ENCODE results near the gene LITAFD. TPM values are rescaled to one million over a fixed set of nuclear protein-coding genes. Genes with fewer than 3 reads are reported as not detected.
A peak's percentile ranks its signal among the peaks of the same experiment; 100 is the strongest.

LITAFD gene
- total RNA-seq, 1 experiment from 2014 or later, result not detected

DNA sequence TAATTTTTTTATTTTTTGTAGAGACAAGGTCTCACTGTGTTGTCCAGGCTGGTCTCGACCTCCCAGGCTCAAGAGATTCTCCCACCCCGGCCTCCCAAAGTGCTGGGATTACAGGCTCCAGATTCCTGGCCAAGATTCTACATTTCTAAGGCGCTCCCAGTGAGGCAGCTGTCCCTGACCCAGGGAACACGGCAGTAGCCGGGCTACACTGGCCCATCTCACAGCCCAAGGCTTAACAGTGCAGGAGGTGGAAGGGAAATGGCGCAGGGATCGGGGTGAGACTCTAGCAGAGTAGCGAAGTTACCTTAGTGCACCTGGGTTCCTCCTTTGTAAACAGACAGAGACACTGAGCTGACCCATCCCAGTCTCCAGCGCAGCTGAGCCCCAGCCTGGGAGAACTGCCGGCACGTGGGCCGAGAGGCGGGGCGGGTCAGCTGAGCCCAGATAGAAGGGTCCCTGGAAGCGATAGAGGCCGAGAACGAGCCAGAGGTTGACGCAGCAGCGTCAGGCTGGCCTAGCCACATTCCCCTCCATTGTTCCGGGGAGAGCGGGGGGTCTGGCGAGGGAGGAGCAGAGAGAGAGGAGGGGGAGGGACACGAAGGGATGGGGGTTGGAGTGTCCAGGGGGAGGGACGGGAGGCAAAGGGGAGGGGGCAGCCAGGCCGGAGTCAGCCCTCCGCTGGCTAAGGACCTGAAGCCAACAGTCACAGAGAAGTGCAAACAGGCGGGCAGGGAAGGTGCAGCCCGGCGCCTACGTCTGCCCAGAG, 15.8 kb upstream of the LITAFD start:
- CTCF ChIA-PET, result no interaction called here

DNA sequence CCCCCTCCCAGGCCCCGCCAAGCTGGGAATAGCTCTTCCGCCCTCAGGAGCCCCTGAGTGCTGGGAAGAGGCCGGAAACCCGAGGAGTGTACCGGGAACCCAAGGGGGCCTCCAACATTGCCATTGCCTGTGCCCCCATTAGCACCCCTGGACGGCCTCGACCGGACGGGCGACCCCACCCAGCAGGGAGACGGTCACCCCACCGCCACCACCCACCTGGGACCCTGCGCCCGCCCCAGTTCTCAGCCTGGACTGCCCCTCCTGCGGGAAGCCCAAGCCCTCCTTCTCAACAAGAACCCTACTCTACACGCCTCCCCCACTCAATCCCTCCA, 15.3 kb upstream of the LITAFD start:
- no peak for ATAC-seq
- peaks cover 23% of the 10 kb centered on the region for H3K4me1 ChIP-seq (ENCODE audit: insufficient read depth, low read length)
- POLR2A ChIA-PET (ENCODE audit: unreplicated experiment), result no interaction called here

More for the DNA sequence above, 15.8 kb upstream of the LITAFD start:
- no peak for ATAC-seq
- no peaks in the 10 kb centered on the region for H3K9me2 ChIP-seq (replicated peaks; ENCODE audit: low read length)
- TF ChIP-seq EZH2phosphoT487 (IDR thresholded peaks at IDR 0.05; ENCODE audit: borderline replicate concordance, low read length), result no peak
- TF ChIP-seq EZH2 (IDR thresholded peaks at IDR 0.05; ENCODE audit: low read length, unreplicated experiment), result no peak
- TF ChIP-seq, protein P1, sequence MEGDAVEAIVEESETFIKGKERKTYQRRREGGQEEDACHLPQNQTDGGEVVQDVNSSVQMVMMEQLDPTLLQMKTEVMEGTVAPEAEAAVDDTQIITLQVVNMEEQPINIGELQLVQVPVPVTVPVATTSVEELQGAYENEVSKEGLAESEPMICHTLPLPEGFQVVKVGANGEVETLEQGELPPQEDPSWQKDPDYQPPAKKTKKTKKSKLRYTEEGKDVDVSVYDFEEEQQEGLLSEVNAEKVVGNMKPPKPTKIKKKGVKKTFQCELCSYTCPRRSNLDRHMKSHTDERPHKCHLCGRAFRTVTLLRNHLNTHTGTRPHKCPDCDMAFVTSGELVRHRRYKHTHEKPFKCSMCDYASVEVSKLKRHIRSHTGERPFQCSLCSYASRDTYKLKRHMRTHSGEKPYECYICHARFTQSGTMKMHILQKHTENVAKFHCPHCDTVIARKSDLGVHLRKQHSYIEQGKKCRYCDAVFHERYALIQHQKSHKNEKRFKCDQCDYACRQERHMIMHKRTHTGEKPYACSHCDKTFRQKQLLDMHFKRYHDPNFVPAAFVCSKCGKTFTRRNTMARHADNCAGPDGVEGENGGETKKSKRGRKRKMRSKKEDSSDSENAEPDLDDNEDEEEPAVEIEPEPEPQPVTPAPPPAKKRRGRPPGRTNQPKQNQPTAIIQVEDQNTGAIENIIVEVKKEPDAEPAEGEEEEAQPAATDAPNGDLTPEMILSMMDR (conservative IDR thresholded peaks at IDR 0.05; ENCODE audit: low read depth, low read length), result no peak
- H3K4me1 ChIP-seq (ENCODE audit: insufficient read depth, low read length), result peaks cover 20% of the 10 kb centered on the region
- POLR2A ChIA-PET (ENCODE audit: unreplicated experiment), result no interaction called here
- H3K4me2 ChIP-seq (ENCODE audit: low read length), result peak overlapping the region; percentile 100
- intact Hi-C loops (cut with micrococcal nuclease), result loop anchor here (5.0 kb wide), 1 partner anchor 69 kb away; the partner anchor contains the start of genes PMM2 and TMEM186
- no peak overlapping the region for H3K9ac ChIP-seq (ENCODE audit: low read length)
- H2AFZ ChIP-seq (ENCODE audit: low read length), result no peak overlapping the region
- H3K27me3 ChIP-seq (ENCODE audit: low read length), result no peaks in the 10 kb centered on the region
- peaks cover 5% of the 10 kb centered on the region for H3F3A ChIP-seq (ENCODE audit: low read length, unreplicated experiment)
- H3K79me2 ChIP-seq (ENCODE audit: low read length), result peaks cover 69% of the 10 kb centered on the region
- H3K9me3 ChIP-seq (ENCODE audit: low read length), result no peaks in the 10 kb centered on the region
- BruUV-seq (replicated peaks), result no TSS peak
- H3K27ac ChIP-seq (ENCODE audit: low read length), result no peak overlapping the region
- no peaks in the 10 kb centered on the region for H3K36me3 ChIP-seq (ENCODE audit: low read depth, low read length)
- H3K4me3 ChIP-seq (ENCODE audit: low read length), result peak overlapping the region; percentile 92
- no peak for DNase-seq
- H4K20me1 ChIP-seq (ENCODE audit: low read length), result peaks cover 33% of the 10 kb centered on the region

More for the DNA sequence above, 15.3 kb upstream of the LITAFD start:
- Histone ChIP-seq H3K9me3 (ENCODE audit: low read length) (no peaks in the 10 kb centered on the region), H4K20me1 (ENCODE audit: low read length) (peaks cover 33% of the 10 kb centered on the region), H3K4me2 (ENCODE audit: low read length) (peak overlapping the region; percentile 100), H3K79me2 (ENCODE audit: low read length) (peaks cover 64% of the 10 kb centered on the region), H2AFZ (ENCODE audit: low read length) (no peak overlapping the region), H3K27me3 (ENCODE audit: low read length) (no peaks in the 10 kb centered on the region), H3K27ac (ENCODE audit: low read length) (no peak overlapping the region), H3K9ac (ENCODE audit: low read length) (peak overlapping the region; percentile 79; the same call in 1 of the 2 replicates), H3K9me2 (replicated peaks; ENCODE audit: low read length) (no peaks in the 10 kb centered on the region), H3K4me3 (ENCODE audit: low read length) (peak overlapping the region; percentile 92), H3F3A (ENCODE audit: low read length, unreplicated experiment) (peaks cover 5% of the 10 kb centered on the region), H3K36me3 (ENCODE audit: low read depth, low read length) (no peaks in the 10 kb centered on the region)
- CTCF ChIA-PET, result no interaction called here
- TF ChIP-seq EZH2phosphoT487 (IDR thresholded peaks at IDR 0.05; ENCODE audit: borderline replicate concordance, low read length), result no peak
- TF ChIP-seq, protein P1 (conservative IDR thresholded peaks at IDR 0.05; ENCODE audit: low read depth, low read length), result no peak
- TF ChIP-seq EZH2 (IDR thresholded peaks at IDR 0.05; ENCODE audit: low read length, unreplicated experiment), result no peak
- no peak for DNase-seq
- no TSS peak for BruUV-seq (replicated peaks)
- intact Hi-C loops (cut with micrococcal nuclease), result loop anchor here (5.0 kb wide), 1 partner anchor 70 kb away; the partner anchor contains the start of genes PMM2 and TMEM186

All from PC-3 (cell line).